DMS 273 treated with DMSO at 0.1 percent for 48 hours (cell line): ENCODE data around the gene FOXO3.
"Not testable (repeated sequence)": the region's sequence is repeated elsewhere in the genome, so short reads cannot be mapped to it uniquely, and the experiment has no call there.

Experiments used
- DNase-seq: peaks from one replicate; lab custom pipeline; 2025; lab: John Stamatoyannopoulos, UW

Gene FOXO3

DNA sequence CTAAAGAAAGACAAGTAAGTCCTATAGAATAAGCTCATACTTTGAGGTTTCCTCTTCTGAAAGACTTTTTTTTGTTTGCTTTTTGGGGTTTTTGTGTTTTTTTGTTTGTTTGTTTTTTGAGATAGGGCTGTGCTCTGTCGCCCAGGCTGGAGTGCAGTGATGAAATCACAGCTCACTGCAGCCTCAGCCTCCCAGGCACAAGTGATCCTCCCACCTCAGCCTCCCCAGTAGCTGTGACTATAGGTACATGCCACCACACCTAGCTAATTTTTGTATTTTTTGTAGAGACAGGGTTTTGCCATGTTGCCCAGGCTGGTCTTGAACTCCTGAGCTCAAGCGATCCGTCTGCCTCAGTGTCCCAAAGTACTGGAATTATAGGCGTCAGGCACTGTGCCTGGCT, 98.1 kb downstream of the FOXO3 start:
- not testable (repeated sequence) for DNase-seq

DNA sequence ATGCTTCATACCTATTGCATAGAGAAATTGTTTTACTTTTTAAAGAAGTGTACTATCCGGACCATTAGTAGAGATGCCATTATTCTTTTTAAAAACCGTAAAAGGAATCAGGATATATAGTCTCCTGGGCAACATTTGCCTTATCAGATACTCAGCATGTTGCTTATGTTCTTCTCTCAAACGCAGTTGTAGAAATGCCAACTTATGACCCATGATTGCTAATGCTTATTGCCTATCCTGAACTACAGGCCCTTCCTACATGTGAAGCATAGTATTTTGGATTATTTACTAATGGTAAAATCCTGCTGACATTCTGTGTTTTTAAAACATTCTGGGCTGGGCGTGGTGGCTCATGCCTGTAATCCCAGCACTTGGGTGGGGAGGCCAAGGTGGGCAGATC, 99.5 kb downstream of the FOXO3 start:
- DNase-seq: no peak

DNA sequence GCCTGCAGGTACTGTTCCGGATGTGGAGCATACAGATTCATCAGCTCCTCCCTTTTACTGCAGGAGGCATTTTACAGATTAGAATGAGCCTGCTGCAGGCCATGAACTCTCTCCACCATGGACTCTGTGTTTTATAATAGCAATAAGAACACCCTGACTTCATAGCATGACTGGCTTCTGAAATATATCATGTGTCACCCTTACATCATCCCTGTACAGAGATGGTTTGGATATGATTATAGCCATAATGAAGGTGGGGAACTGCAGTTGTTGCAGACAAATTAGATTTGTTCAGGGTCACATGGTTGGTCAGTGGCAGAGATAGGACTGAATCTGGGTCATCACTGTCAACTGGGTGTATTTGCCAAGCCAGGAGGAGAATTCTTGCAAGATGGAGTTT, 100.7 kb downstream of the FOXO3 start:
- no peak for DNase-seq

DNA sequence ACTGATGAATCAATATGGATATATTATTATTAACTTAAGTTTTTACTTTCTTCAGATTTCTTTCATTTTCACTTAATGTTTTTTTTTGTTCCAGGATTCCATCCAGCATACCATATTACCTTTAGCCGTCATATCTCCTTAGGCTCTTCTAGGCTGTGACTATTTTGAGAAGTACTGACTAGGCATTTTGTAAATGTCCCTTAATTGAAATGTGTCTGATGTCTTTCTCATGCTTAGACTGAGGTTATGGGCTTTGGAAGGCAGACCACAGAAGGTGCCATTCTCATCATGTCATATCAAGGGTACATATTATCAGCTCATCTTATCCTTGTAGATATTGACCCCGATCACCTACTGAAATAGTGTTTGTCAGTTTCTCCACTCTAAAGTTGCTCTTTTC, 101.3 kb downstream of the FOXO3 start:
- DNase-seq: no peak

DNA sequence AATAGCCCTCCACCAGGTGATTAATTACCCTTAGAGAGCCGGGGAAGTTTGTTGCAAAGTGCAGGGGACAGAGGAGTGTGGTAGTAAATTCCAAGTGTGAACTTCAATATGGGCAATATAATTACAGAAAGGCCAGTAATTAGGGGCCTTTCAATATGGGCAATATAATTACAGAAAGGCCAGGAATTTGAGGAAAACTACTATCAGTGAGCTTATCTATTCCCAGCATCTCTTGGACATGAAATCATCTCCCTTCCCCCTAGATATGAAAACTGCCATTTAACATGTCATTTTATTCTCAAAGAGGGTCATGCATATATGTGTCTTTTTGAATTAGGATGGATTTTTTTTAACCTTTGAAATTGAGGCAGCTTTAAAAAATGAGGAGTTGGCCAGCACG, 102.0 kb downstream of the FOXO3 start:
- no peak for DNase-seq

DNA sequence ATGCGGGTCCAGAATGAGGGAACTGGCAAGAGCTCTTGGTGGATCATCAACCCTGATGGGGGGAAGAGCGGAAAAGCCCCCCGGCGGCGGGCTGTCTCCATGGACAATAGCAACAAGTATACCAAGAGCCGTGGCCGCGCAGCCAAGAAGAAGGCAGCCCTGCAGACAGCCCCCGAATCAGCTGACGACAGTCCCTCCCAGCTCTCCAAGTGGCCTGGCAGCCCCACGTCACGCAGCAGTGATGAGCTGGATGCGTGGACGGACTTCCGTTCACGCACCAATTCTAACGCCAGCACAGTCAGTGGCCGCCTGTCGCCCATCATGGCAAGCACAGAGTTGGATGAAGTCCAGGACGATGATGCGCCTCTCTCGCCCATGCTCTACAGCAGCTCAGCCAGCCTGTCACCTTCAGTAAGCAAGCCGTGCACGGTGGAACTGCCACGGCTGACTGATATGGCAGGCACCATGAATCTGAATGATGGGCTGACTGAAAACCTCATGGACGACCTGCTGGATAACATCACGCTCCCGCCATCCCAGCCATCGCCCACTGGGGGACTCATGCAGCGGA, 102.9 kb downstream of the FOXO3 start:
- DNase-seq: not testable (repeated sequence)

DNA sequence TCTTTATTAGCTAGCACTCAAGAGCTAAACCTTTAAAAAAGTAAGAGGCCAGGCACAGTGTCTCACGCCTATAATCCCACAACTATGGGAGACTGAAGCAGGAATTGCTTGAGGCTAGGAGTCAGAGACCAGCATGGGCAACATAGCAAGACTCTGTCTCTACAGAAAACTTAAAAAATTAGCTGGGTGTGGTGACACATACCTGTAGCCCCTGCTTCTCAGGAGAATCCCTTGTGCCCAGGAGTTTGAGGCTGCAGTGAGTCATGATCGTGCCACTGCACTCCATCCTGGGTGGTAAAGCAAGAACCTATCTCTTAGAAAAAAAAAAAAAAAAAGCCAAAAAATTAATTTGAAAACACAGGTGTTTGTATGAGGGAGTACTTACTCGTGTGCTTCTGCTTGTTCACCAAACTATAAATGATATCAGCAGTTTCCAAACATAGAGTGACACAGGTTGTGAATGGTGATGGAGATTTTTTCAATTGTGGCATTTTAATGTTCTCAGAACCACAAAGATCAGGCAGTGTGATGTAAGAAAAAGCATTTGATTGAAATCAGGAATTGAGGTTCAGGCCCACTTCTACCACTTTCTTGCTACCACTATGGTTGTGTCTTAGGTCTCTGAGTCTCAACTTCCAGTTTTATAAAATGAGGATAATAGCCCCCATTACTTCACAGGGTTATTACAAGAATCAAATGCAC, 104.9 kb downstream of the FOXO3 start:
- no peak for DNase-seq

DNA sequence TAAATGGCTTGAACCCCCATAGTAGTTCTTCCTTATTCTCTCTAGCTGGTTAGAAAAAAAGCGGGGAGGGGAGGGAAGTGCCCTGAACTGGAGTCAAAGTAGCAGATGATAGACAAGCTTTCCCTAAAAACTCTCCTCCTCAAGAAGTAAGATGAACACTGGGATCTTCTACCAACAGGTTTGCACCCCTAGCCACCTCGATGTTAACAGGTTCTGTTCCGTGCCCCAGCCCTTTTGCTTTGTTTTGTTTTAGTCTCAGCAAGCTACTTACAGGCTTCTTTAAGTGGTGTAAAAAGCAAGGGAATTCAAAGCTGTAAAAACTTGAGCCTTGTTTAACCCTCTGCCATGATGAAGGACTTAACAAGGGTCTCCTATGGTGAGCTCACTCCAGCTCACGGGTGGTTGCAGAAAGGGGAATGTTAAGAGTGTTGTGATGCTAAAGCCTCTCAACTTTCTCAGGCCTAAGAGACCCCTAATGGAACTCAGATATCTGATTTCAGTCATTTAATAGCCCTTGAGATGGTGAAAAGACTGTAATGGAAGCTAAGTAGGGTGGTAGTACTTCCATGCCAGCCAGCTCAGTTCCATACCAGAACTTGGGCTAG, 106.0 kb downstream of the FOXO3 start:
- no peak for DNase-seq

DNA sequence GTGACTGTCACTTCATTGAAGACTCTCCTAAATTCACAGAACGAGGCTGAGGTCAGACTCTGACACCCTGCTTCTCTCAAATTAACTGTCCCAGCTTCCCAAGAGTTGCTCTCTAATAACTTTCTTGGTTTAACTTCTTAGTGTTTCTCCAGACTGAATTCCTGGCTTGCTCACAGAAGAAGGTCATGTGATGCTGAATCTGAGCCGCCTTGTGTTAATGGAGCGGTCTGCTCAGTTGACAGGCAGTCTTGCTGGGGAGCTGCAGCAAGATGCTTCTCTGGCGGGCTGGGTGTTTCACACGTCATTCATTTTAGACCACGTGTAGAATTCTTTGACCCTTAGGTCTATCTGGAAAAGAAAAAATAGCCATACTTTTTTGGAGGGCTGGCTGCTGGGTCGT, 107.3 kb downstream of the FOXO3 start:
- DNase-seq: no peak

DNA sequence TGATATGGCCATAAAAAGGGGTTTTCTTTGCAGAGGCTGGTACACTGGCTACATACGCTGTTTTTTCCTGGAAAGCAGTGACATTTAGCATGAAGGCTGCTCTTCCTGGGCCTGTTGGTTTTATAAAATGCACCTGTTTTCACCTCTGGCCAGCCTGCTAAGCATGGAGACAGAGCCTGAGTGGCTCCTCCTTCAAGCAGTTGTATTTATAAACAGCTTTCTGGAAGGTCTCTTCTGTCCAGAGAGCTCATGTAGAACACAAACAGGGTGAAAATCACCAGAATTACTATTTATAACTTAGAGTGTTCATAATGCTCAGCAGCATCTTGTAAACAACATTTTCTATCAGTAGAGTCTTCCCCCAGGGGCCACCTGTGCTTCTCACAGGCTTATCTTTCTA, 109.0 kb downstream of the FOXO3 start:
- DNase-seq: no peak

DNA sequence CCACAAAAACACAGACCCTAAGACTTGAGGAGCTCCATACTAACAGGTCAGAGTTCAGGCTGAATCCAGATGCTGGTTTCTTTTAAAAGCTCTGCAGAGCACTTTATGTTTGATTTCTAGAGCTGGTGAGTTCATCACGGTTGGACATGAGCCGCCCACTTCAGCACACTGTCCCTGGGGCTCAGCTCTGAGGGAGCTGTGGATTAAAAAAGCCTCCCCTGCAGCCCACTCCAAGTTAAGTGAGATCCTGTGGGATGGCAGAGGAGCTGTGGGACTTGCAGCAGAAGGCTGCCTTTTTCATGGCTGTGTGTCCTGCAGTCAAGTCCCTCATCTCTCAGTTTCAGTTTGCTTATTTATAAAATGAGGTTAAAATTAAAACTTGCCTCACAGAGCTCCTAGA, 110.5 kb downstream of the FOXO3 start:
- no peak for DNase-seq

DNA sequence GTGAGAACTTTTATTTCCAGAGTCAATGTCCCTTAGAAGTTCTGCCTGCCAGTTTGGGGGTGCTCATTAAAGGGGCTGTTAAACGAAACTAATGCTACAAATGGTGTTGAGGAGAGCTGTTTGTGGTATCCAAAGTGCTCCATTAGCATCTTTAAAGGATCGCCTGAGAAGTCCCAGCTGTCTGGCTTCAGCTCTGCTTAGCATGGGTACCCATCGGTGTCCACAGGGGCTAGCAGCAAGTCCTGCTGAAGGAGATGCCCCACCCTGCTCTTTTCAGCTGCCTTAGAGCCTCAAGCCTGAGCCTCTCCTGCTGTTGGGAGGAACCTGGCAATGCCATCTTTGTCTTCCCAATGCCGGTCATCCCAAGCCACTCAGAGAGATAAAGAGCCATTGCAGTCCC, 111.1 kb downstream of the FOXO3 start:
- DNase-seq: no peak

DNA sequence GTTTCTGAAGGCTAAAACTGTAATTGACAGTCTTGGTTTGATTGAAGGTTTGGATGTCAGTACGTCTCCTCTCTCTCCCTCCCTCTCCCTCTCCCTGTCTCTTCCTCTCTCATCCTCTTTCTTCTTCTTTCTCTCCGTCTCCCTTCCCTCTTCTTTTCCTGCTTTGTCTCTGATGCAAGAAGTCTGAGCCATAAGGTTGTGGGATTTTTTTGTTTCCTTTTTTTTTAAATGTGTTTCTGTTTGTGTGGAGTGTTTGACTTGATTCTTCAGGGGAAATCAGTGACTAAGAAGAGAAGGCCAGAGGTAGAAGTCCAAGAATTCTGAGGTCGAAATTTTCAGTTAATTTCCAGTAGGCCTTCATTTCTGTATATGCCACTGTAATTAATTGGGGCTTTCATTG, 111.9 kb downstream of the FOXO3 start:
- no peak for DNase-seq

DNA sequence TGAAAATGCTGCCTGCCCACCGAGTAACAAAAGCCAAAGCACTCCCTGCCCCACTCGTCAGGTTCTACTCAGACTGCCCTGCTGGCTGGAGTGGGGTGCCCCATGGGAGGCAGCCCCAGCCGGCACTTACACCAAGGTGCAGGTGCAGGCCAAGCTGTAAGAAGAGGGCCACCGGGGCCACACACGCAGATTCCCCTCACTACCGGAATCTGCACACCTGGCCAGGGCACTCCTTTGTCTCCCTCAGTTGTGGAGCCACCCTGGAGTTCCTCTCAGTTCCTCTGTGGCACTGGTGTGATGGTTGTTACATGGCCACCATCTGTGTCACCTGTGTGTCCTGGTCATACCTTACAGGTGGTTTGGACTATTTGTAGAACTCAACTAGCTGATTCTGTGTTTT, 112.4 kb downstream of the FOXO3 start:
- DNase-seq: no peak

DNA sequence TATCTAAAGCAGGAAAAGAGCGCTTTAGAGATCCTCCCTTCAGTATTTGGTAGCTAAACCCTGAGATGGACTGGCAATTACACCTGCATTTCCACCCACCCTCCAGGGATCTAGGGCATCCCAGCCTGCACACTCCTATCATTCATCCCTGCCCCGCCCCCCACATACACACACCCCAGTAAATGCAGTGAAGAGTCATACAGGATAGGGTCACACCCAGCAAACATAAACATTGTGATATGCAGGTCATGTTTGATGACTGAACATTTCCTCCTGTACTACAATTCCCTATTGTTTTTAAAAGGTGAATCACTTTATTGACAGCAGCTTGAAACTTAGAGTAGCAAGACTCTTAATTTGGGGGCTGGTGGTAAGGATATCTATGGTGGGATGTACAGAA, 112.9 kb downstream of the FOXO3 start:
- no peak for DNase-seq

DNA sequence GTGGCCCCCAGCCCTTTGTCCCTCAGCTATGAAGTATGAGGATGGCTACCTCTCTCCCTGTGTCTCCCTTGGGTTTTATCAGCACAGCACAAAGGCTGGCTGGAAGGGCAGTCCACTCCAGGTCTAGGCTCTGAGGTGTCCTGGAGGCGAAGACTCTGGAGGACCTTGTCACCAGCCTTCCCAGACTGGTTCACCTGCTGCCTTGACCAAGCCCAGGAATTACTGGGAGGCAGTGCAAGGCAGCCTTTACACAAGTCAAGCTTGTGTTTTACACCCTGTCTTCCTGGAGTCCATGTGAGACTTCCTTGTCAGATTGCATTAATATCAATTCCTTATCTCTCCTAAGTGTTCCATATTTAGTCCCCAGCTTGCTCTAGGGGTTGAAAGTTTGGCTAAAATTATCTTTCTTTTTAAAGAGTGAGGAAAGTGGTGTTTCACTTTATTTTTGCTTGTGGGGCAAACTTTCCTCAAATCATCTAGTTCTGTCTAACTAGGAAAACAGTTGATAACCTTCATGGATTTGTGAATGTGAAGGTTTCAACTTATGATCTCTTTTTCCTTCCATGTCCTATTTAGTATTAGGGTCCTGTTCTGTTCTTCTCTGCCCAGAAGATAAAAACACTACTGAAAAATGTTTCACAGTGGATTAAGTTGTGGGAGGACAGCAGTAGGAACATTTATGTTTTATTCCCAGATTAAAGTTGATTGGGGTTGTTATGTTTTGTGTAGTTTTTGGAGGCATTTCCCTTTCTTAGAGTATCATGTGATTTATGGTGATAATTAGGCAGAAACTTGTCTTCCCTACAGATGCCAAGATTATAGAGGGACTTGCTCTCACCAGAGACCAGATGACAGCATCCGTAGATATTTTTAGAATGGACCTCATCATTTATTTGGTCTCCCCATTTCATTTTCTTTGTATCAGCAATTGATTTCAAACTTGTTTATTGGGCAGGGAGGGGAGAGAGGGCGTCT, 114.8 kb downstream of the FOXO3 start:
- no peak for DNase-seq

DNA sequence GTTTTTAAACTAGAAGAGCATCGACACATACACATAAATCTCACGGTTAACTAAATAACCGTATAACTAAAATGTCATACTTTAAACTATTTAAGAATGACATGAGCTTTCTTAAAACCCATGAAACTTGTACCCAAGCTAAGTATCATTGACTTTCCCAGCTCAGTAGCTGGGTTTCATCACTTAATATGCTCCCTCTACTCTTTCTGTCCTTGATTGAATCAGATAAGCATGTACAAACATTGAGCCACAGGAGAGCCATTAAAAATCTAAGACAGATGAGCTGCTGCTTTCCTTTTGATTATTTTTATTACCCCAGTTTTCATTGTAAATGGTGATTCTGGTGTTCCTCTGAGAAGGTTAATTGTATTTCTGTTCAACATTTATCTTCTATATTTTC, 115.8 kb downstream of the FOXO3 start:
- no peak for DNase-seq

DNA sequence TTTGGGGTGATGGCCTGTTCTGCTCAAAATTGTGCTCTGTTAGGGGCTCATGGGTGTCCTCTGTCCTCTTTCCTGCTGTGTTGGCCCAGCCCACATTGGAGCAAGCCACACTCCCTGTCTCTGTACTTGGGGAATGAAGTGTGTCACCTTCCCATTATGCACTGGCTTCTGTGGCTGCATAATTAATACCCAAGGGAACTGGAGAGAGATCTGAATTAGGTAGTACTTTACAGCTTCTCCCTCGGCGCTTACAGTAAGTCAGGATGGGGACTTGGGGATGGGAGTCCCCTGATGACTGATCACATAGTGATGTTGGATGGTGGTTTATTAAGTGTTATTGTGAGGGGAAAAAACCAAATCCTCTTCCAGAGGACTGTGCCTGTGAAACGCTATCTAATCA, 116.6 kb downstream of the FOXO3 start:
- no peak for DNase-seq

DNA sequence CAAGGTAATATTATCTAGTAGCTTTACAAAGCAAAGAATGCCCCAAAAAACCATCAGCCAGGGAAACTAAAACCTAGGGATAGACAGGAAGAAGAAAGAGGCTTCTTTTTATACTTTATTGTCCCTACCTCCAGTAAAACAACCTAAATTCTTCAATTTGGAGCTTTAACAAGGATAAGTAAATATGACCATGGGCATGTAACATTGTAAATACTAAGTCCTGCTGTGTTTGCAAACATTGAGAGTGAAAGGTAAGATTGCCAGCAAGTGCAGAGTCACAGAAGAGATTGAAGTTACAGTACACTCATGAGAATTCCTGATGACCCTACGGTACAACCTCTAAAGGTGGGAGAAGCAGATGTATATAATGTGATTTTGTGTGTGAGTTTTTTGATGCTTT, 117.2 kb downstream of the FOXO3 start:
- DNase-seq: no peak

DNA sequence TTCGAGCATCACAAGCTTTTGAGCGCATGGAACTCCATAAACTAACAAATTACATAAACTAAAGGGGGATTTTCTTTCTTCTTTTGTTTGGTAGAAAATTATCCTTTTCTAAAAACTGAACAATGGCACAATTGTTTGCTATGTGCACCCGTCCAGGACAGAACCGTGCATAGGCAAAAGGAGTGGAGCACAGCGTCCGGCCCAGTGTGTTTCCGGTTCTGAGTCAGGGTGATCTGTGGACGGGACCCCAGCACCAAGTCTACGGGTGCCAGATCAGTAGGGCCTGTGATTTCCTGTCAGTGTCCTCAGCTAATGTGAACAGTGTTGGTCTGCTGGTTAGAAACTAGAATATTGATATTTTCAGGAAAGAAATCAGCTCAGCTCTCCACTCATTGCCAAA, 119.6 kb downstream of the FOXO3 start:
- not testable (repeated sequence) for DNase-seq

DNA sequence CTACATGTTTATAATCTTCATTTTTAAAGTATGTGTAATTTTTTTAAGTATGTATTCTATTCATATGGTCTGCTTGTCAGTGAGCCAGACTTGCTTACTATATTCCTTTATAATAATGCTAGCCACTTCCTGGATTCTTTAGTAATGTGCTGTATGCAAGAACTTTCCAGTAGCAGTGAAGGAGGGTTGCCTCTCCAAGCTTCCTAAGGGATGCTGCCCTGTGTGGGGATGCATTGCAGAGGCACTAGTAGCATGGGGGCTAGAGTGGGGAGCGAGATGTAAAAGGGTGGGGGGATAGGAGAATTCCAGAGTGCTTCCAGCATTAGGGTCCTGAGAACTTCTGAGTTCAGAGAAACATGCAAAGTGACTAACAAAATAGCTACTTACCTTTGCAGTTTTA, 121.0 kb downstream of the FOXO3 start:
- not testable (repeated sequence) for DNase-seq

DNA sequence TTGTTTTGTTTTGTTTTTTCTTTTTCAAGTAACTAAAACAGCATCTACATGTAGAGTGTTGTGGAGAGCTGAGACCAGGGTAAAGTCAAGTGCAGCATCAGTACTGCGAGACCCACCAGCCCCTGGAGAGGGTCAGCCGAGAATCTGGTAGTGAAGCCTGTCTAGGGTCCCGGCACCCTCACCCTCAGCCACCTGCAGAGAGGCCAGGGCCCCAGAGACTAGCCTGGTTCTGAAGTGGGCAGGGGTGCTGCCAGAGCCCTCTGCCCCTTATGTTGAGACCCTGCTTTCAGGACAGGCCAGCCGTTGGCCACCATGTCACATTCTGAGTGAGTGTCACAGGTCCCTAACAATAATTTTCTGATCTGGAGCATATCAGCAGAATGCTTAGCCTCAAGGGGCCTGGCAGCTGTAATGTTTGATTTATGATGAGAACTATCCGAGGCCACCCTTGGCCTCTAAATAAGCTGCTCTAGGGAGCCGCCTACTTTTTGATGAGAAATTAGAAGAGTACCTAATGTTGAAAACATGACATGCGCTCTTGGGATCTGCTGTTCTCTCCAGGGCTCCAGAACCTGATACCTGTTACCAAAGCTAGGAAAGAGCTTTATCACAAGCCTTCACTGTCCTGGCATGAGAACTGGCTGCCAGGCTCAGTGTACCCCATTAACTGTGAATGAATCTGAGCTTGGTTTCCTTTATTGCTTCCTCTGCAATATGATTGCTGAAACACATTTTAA, 121.8 kb downstream of the FOXO3 start:
- DNase-seq: not testable (repeated sequence)
